Heart right ventricle (tissue), 16 donors: Measurements from ENCODE around the gene NWD2. TPM values are rescaled to one million over a fixed set of nuclear protein-coding genes. Genes with fewer than 3 reads are reported as not detected.

Source experiments
- ATAC-seq, 8 donors: fragments of 200-7000 bp; cut with Tn5 transposase; one replicate each; pipeline ENCODE4 v1.9.1; 2020; ENCODE audit warnings: mild to moderate bottlenecking in 8 of 8, moderate library complexity in 8 of 8, moderate number of reproducible peaks in 1 of 8
- DNase-seq, 2 donors: peaks; one replicate each; pipeline ENCODE4 v3.0.0-alpha.2; 2020
- H3K27ac ChIP-seq, 10 donors: fragments of 200-600 bp; sonication (generic) in 2 of 10; one replicate each; pipeline versions ENCODE4 v1.5.0 to v1.8.0; 2020 to 2022; ENCODE audit warnings: mild to moderate bottlenecking in 3 of 10
- H3K27me3 ChIP-seq, 7 donors: fragments of 200-600 bp; one replicate each; pipeline ENCODE4 v1.8.0; 2021 to 2022; ENCODE audit warnings: mild to moderate bottlenecking in 2 of 7
- H3K36me3 ChIP-seq, 9 donors: fragments of 200-600 bp; sonication (generic) in 1 of 9; one replicate each; pipeline versions ENCODE4 v1.5.0 to v1.8.0; 2020 to 2022; ENCODE audit warnings: mild to moderate bottlenecking in 2 of 9
- H3K4me1 ChIP-seq, 9 donors: fragments of 200-600 bp; sonication (generic) in 1 of 9; one replicate each; pipeline versions ENCODE4 v1.5.0 to v1.8.0; 2020 to 2022; ENCODE audit warnings: mild to moderate bottlenecking in 4 of 9
- H3K4me3 ChIP-seq, 10 donors: fragments of 200-600 bp; sonication (generic) in 2 of 10; one replicate each; pipeline versions ENCODE4 v1.5.0 to v1.8.0; 2020 to 2022; ENCODE audit warnings: mild to moderate bottlenecking in 7 of 10, moderate library complexity in 2 of 10
- H3K9me3 ChIP-seq, 11 donors: fragments of 200-600 bp in 10 of 11; sonication (generic) in 2 of 11; one replicate each; pipeline versions ENCODE4 v1.5.0 to v1.8.0; 2013 to 2022; ENCODE audit warnings: mild to moderate bottlenecking in 2 of 11, control low read depth in 1 of 11, moderate library complexity in 1 of 11
- CTCF ChIP-seq, 9 donors: fragments of 200-600 bp; sonication (generic) in 2 of 9; IDR thresholded peaks; one replicate each; pipeline versions ENCODE4 v1.5.0 to v1.8.0; 2021 to 2022; ENCODE audit warnings: antibody characterized with exemption in 9 of 9, mild to moderate bottlenecking in 5 of 9, moderate library complexity in 1 of 9
- WGBS, 2 donors: extraction: QIAGEN DNeasy Blood & Tissue Kit; methylation state at CpG; one replicate each; pipeline ENCODE4 v1.1.7; 2013; ENCODE audit warnings: inconsistent platforms in 1 of 2; 5-methylcytosine and 5-hydroxymethylcytosine counted together
- intact Hi-C, 10 donors: fragments of 100-400 bp; cut with DNase I; formaldehyde crosslinking; loops; one replicate each; pipeline versions ENCODE4 v1.11.1 to v1.14.2; 2022
- polyA plus RNA-seq, 2 donors: library from polyadenylated mRNA; stranded (reverse); fragments of 200-250 nt; gene quantifications; one replicate each; pipeline ENCODE4 v1.2.3, GENCODE V29; 2013
- total RNA-seq, 10 donors: library from RNA; stranded (reverse); fragmentation: NEBNext Ultra II Directional in 3 of 10; extraction: Animal tissue kit (Norgen Biotek cat#: 25700) in 3 of 10; gene quantifications; one replicate each; pipeline versions ENCODE4 v1.2.1 to v1.2.4, GENCODE V29; 2021 to 2023
- donor health status: Arrhythmogenic right ventricular cardiomyopathy.
- donor health status: ischemic (EF 13 %, LVEDD 7.1; RV severe dilation, severe dysfunction).
- donor health status: healthy with polysubstance abuse.
- donor health status: DM: no; HTN: yes; CAD: no.
- donor health status: DM: no; HTN: no; CAD: no.
- donor health status: ischemic (EF 25% LVEDD 6.9; RV normal size, moderate dysfunction).
- donor health status: ischemic (EF 25% LVEDD 5.7; RV mildly dilated, moderate dysfunction).
- donor health status: healthy.
- donor health status: DM: yes; HTN: yes; CAD: no.
- donor health status: Ischemic cardiomyopathy.
- donor health status: ischemic (EF 35%, LVEDD 5.7; RV mildly dilated, moderate dysfunction).
- donor health status: nonischemic (EF 11% LVEDD 7.7; RV severe dilation, severe dysfunction).
- donor health status: DM: yes; HTN: yes; CAD: no.
- donor health status: PGD.
- donor health status: ischemic (EF 29% LVEDD 5.4; RV normal size, mild dysfunction).
- donor health status: nonischemic (EF 23%, LVEDD 6.1; RV moderate dilation, normal function).

Gene NWD2
- total and polyA plus RNA-seq, 12 donors: 0.02 to 0.37 (median 0.04) TPM; not detected in 7

GRCh38 chr4:37463033-37463856 lies 218.7 kb downstream of the NWD2 start:
- DNase-seq (no peak), ATAC-seq (no peak)
- Histone ChIP-seq H3K36me3 (no peaks in the 10 kb centered on the region), H3K4me1 (no peaks in the 10 kb centered on the region), H3K27ac (no peak overlapping the region), H3K9me3 (no peaks in the 10 kb centered on the region), H3K27me3 (peaks cover 0 to 13% (median 0%) of the 10 kb centered on the region in 7 donors), H3K4me3 (no peak overlapping the region)
- WGBS, 2 donors: 81 to 84% methylated on average over 5 of the region's 5 CpGs
- TF ChIP-seq CTCF (IDR thresholded peaks at IDR 0.05): no peak
- intact Hi-C loops: no loop called here

GRCh38 chr4:37464373-37465128 lies 220.0 kb downstream of the NWD2 start:
- WGBS, 2 donors: 82% methylated on average over 7 of the region's 7 CpGs
- Histone ChIP-seq H3K9me3 (no peaks in the 10 kb centered on the region), H3K27me3 (peaks cover 0 to 10% (median 0%) of the 10 kb centered on the region in 7 donors), H3K4me1 (no peaks in the 10 kb centered on the region), H3K27ac (no peak overlapping the region), H3K4me3 (no peak overlapping the region), H3K36me3 (no peaks in the 10 kb centered on the region)
- intact Hi-C loops: no loop called here
- TF ChIP-seq CTCF (IDR thresholded peaks at IDR 0.05): no peak
- DNase-seq: no peak
- ATAC-seq: no peak

GRCh38 chr4:37465296-37465695 lies 220.8 kb downstream of the NWD2 start:
- no peak overlapping the region for H3K27ac ChIP-seq
- H3K9me3 ChIP-seq: no peaks in the 10 kb centered on the region
- no peak for DNase-seq
- H3K36me3 ChIP-seq: no peaks in the 10 kb centered on the region
- H3K27me3 ChIP-seq: peaks cover 0 to 10% (median 0%) of the 10 kb centered on the region in 7 donors
- ATAC-seq: no peak
- TF ChIP-seq CTCF (IDR thresholded peaks at IDR 0.05): no peak
- intact Hi-C loops: no loop called here
- WGBS, 2 donors: 86 to 88% methylated on average over 5 of the region's 5 CpGs
- H3K4me1 ChIP-seq: no peaks in the 10 kb centered on the region
- H3K4me3 ChIP-seq: no peak overlapping the region

- Histone ChIP-seq H3K4me3 (no peak overlapping the region), H3K27me3 (peaks cover 0 to 9% (median 0%) of the 10 kb centered on the region in 7 donors), H3K4me1 (no peaks in the 10 kb centered on the region), H3K36me3 (no peaks in the 10 kb centered on the region), H3K9me3 (no peaks in the 10 kb centered on the region), H3K27ac (no peak overlapping the region)
- no peak for DNase-seq
- no peak for ATAC-seq
- 39 to 85% methylated on average over 2 of the region's 2 CpGs for WGBS, 2 donors
- intact Hi-C loops: no loop called here
- TF ChIP-seq CTCF (IDR thresholded peaks at IDR 0.05): no peak
These were observed 221.3 kb downstream of the NWD2 start for GRCh38 chr4:37465845-37466244.
